Measurements from ENCODE around the gene LGALSL.

LGALSL gene

DNA sequence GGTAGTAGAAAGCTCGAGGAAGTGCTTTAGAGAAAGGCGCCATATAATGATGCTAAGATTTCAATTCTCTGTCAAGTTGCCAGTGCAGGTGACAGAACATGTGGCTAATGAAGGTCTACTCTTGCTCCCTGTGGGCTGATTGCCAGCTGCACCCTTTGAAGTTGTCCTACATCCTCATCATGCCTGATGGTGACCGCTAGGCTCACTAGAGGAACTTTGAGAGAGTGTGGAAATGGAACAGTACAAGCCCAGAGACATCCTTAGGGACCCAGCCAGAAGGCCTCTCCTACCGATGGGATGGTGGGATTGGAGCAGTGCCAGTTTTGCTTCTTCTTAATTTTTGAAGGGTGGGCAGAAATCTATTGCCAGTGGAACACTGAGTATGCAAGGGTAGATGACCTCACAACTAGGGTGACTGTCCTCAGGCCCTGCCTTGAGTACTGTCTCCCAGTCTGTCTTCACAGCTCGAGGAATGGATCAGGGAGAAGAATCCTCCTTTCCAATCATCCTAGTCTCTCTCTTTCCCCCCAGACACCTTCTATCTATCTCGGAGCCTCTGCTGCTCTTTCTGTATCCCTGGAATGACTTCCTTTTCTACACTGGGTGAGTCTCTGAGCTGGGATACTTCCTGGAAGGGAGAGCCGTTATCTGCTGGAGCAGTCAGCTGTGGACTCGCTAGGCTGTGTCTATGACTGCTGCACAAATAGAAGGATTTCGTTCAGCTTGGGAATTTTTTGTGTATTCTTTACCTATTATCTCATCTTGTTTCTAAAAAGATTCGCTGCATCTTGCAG is 33.5 kb downstream of the LGALSL start:
- TF ChIP-seq, protein P1, sequence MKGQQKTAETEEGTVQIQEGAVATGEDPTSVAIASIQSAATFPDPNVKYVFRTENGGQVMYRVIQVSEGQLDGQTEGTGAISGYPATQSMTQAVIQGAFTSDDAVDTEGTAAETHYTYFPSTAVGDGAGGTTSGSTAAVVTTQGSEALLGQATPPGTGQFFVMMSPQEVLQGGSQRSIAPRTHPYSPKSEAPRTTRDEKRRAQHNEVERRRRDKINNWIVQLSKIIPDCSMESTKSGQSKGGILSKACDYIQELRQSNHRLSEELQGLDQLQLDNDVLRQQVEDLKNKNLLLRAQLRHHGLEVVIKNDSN (IDR thresholded peaks at IDR 0.05) = no peak
- TF ChIP-seq TCF12 (IDR thresholded peaks at IDR 0.05; ENCODE audit: low read depth) (no peak), RAD21 (IDR thresholded peaks at IDR 0.05; ENCODE audit: low read depth) (no peak), FOXM1 (IDR thresholded peaks at IDR 0.05; ENCODE audit: borderline replicate concordance, low read depth) (no peak), TAF1 (IDR thresholded peaks at IDR 0.05; ENCODE audit: low read depth) (no peak), CEBPB (IDR thresholded peaks at IDR 0.05) (no peak), EGR1 (IDR thresholded peaks at IDR 0.05) (no peak), CREB1 (IDR thresholded peaks at IDR 0.05; ENCODE audit: low read depth) (no peak), NFIC (IDR thresholded peaks at IDR 0.05) (no peak)
- TF ChIP-seq, protein P2, sequence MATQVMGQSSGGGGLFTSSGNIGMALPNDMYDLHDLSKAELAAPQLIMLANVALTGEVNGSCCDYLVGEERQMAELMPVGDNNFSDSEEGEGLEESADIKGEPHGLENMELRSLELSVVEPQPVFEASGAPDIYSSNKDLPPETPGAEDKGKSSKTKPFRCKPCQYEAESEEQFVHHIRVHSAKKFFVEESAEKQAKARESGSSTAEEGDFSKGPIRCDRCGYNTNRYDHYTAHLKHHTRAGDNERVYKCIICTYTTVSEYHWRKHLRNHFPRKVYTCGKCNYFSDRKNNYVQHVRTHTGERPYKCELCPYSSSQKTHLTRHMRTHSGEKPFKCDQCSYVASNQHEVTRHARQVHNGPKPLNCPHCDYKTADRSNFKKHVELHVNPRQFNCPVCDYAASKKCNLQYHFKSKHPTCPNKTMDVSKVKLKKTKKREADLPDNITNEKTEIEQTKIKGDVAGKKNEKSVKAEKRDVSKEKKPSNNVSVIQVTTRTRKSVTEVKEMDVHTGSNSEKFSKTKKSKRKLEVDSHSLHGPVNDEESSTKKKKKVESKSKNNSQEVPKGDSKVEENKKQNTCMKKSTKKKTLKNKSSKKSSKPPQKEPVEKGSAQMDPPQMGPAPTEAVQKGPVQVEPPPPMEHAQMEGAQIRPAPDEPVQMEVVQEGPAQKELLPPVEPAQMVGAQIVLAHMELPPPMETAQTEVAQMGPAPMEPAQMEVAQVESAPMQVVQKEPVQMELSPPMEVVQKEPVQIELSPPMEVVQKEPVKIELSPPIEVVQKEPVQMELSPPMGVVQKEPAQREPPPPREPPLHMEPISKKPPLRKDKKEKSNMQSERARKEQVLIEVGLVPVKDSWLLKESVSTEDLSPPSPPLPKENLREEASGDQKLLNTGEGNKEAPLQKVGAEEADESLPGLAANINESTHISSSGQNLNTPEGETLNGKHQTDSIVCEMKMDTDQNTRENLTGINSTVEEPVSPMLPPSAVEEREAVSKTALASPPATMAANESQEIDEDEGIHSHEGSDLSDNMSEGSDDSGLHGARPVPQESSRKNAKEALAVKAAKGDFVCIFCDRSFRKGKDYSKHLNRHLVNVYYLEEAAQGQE (IDR thresholded peaks at IDR 0.05; ENCODE audit: low read depth) = no peak
- TF ChIP-seq, protein P3, sequence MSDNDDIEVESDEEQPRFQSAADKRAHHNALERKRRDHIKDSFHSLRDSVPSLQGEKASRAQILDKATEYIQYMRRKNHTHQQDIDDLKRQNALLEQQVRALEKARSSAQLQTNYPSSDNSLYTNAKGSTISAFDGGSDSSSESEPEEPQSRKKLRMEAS (IDR thresholded peaks at IDR 0.05) = no peak

DNA sequence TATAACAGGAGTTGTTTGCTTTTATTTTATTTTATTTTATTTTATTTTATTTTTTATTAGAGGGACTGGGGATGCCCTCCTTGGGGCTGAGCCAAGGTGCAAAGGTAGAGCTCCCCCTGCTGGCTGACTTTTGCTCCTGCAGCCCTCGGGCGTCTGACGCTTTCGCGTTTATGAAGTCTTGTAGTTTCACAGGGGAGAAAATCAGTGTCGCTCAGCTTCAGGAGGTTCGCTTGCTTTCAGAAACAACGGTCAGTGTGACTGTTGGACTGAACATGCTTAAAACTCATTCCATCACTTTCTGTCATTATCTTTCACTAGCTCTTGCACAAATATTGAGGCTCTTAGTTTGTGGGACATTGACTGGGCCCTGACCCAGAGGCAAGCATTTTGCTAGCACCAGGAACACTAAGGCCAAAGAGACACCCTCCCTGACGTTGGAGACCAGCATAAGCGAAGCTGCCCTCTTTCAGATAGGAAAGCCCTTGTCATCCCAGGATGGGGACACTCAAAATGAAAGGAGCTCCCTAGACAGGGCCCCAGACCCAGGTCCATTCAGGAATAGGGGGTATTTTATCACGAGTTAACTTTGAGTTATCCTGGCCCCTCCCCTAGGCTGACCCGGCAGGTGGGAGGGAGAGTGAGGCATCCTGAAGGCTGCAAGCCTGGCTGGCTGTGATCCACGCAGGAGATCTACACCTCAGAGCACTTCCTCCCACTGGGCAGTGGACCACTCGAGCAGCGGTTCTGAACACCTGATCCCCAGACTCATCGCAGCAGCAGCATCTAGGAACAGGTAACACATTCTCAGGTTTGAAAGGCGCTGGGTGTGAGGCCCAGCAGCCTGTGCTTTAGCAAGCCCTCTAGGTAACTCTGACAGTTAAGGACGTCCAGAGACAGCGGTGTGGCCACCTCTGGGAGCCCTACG is 34.4 kb downstream of the LGALSL start:
- TF ChIP-seq CREB1 (IDR thresholded peaks at IDR 0.05; ENCODE audit: low read depth) (no peak), YY1 (IDR thresholded peaks at IDR 0.05; ENCODE audit: low read depth) (no peak), TEAD4 (IDR thresholded peaks at IDR 0.05) (no peak), NFIC (IDR thresholded peaks at IDR 0.05) (no peak), RAD21 (IDR thresholded peaks at IDR 0.05; ENCODE audit: low read depth) (peak; percentile 82)
- TF ChIP-seq, protein P1 (IDR thresholded peaks at IDR 0.05) = no peak

DNA sequence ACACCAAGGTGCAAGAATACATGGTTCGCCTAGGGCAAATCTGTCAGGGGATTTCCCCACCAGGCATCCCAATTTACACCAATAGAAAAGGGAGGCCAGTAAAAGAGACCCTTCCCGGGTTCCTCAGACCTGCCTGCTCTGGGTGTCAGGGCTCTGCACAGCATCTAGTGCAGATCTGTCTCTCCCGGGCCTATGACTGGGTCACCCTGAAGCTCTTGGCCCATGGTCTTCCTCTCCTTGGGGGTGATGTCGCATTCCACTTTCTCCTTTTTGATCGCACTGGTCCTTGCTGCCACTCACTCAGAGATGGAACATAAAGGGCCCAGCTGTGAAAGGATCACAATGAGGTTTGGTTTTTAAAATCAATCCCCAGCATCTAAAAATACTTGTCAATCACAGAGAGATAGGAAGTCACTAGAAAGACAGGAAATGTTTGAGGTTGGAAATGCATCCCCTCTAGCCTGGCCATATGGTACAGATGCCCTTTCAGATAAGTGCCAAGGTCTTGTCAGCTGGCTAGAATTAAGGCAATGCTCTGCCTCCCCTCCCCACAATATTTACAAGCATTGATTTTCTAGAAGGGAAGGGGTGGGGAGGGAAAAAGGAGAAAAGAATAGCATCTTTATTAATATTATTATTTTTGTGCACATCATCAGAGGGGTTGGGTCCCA is 35.3 kb downstream of the LGALSL start:
- no peak for TF ChIP-seq TEAD4 (IDR thresholded peaks at IDR 0.05)
- TF ChIP-seq, protein P2 (IDR thresholded peaks at IDR 0.05; ENCODE audit: low read depth) = no peak
- no peak for TF ChIP-seq CEBPB (IDR thresholded peaks at IDR 0.05)
- TF ChIP-seq, protein P3 (IDR thresholded peaks at IDR 0.05) = no peak
- no peak for TF ChIP-seq EP300 (IDR thresholded peaks at IDR 0.05; ENCODE audit: borderline replicate concordance)
- TF ChIP-seq, protein P1 (IDR thresholded peaks at IDR 0.05) = no peak
- no peak for TF ChIP-seq NFIC (IDR thresholded peaks at IDR 0.05)

DNA sequence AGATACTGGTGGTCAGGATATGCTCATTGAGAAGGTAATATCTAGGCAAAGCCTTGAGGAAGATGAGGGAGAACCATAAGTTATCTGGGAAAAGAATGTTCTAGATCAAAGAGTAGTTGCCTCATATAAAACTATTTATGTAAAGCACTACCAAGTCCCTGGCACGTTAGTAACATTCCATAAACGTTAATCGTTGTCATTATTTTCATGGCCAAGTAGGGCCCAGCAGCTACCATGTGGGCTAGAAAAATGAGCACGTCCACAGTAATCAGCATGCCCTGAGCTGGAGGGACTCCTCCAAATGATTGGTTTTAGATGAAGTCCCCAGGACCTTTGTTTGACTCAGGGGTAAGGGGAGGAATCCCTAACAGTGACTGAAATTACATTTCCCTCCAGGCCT is 37.5 kb downstream of the LGALSL start:
- TF ChIP-seq, protein P1 (IDR thresholded peaks at IDR 0.05) = no peak
- TF ChIP-seq, protein P2 (IDR thresholded peaks at IDR 0.05; ENCODE audit: low read depth) = no peak
- TF ChIP-seq NFIC (IDR thresholded peaks at IDR 0.05) = no peak
- TF ChIP-seq ZBTB7A (IDR thresholded peaks at IDR 0.05; ENCODE audit: low read depth) = no peak
- TF ChIP-seq TCF12 (IDR thresholded peaks at IDR 0.05; ENCODE audit: low read depth) = no peak
- TF ChIP-seq RAD21 (IDR thresholded peaks at IDR 0.05; ENCODE audit: low read depth) = no peak

Measured in Ishikawa (cell line).